Mesendoderm (in vitro differentiated cells): ENCODE measurements around the gene GCGR.

Experiments
- DNase-seq: peaks from one replicate; pipeline ENCODE4 v3.0.0; 2013
- H2AK5ac ChIP-seq: 2 replicates; pipeline ENCODE4 v1.6.1; 2013; ENCODE audit warnings: low read length, inconsistent platforms
- H2BK120ac ChIP-seq: 2 replicates; pipeline ENCODE4 v1.6.1; 2013; ENCODE audit warnings: low read depth, mild to moderate bottlenecking, low read length, moderate library complexity, mixed read lengths
- H2BK15ac ChIP-seq: replicated peaks from 2 replicates; pipeline ENCODE4 v1.6.1; 2013; ENCODE audit warnings: low read depth, mild to moderate bottlenecking, moderate library complexity
- H2BK5ac ChIP-seq: 2 replicates; pipeline ENCODE4 v1.6.1; 2013; ENCODE audit warnings: low read length, inconsistent platforms
- H3K18ac ChIP-seq: 2 replicates; pipeline ENCODE4 v1.6.1; 2013; ENCODE audit warnings: mild to moderate bottlenecking, low read length, mixed read lengths
- H3K23ac ChIP-seq: one replicate; pipeline ENCODE4 v1.6.1; 2013; ENCODE audit warnings: low read length
- H3K27ac ChIP-seq: 2 replicates; pipeline ENCODE4 v1.5.1; 2013; ENCODE audit warnings: low read depth, mild to moderate bottlenecking, inconsistent platforms, low read length, moderate library complexity
- H3K27me3 ChIP-seq: 2 replicates; pipeline ENCODE4 v1.6.1; 2013; ENCODE audit warnings: low read length, control low read depth, mild to moderate bottlenecking, inconsistent platforms; ENCODE audit not compliant: insufficient read depth, poor library complexity
- H3K36me3 ChIP-seq: 2 replicates; pipeline ENCODE4 v1.6.1; 2013; ENCODE audit warnings: low read length, inconsistent platforms; ENCODE audit not compliant: control insufficient read depth, insufficient read depth
- H3K4ac ChIP-seq: one replicate; pipeline ENCODE4 v1.6.1; 2013; ENCODE audit warnings: low read depth, mild to moderate bottlenecking, low read length, moderate library complexity
- H3K4me1 ChIP-seq: 2 replicates; pipeline ENCODE4 v1.6.1; 2013; ENCODE audit warnings: low read depth, low read length, inconsistent platforms; ENCODE audit not compliant: control insufficient read depth
- H3K4me2 ChIP-seq: 2 replicates; pipeline ENCODE4 v1.6.1; 2013; ENCODE audit warnings: low read length
- H3K4me3 ChIP-seq: 2 replicates; pipeline ENCODE4 v1.5.1; 2013; ENCODE audit warnings: mild to moderate bottlenecking, low read length
- H3K56ac ChIP-seq: one replicate; pipeline ENCODE4 v1.6.1; 2013; ENCODE audit warnings: low read length
- H3K79me1 ChIP-seq: 2 replicates; pipeline ENCODE4 v1.6.1; 2013; ENCODE audit warnings: low read length, inconsistent platforms
- H3K79me2 ChIP-seq: 2 replicates; pipeline ENCODE4 v1.6.1; 2013; ENCODE audit warnings: mild to moderate bottlenecking, low read length; ENCODE audit not compliant: control insufficient read depth, insufficient read depth
- H3K9ac ChIP-seq: 2 replicates; pipeline ENCODE4 v1.6.1; 2013; ENCODE audit warnings: low read length, inconsistent platforms
- H4K5ac ChIP-seq: one replicate; pipeline ENCODE4 v1.6.1; 2013; ENCODE audit warnings: low read length
- H4K8ac ChIP-seq: one replicate; pipeline ENCODE4 v1.6.1; 2013; ENCODE audit warnings: low read depth, mild to moderate bottlenecking, control low read depth, low read length, moderate library complexity
- WGBS: extraction: QIAGEN DNeasy Blood & Tissue Kit; methylation state at CpG from one replicate; pipeline ENCODE4 v1.1.7; 2013; ENCODE audit warnings: low lambda C conversion rate, missing lambda C conversion rate; ENCODE audit not compliant: insufficient coverage; ENCODE audit errors: extremely low coverage; 5-methylcytosine and 5-hydroxymethylcytosine counted together

Gene GCGR

DNA sequence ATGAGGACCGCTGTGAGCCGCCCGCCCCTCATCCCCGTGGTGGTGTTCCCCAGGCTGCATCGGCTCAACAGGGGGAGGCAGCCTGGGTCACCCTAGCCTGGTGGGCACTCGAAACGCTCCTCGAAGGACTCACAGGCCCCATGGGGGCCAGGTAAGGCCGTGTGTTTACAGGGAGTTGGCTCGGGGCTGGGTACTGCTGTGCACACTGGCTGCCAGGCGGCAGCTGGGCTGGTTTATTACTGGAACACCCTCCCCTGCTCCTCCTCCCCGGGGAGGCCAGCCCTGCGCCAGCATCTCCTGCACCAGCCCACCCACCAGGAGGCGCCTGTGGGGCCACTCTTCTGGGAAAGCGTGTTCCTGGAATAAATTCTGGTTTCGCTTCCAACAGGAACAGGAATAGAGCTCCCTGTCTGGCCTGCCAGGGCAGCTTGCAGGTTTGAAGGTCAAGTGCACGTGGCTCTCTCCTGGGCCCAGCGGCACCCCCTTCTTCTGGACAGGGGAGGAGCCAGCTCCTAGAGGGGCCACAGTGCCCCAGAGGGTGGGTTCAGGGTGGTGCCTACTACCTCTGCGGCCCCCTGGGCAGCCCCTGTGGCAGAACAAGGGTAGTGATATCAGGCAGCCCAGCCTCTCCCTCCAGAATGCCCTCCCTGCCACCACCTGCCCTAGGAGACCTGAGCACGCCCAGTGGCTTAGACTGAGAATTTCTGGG is 17.8 kb downstream of the GCGR start:
- peaks cover 3% of the 10 kb centered on the region for H3K79me1 ChIP-seq
- H3K56ac ChIP-seq, result no peak overlapping the region
- H3K27me3 ChIP-seq, result no peaks in the 10 kb centered on the region
- no peak overlapping the region for H3K4ac ChIP-seq
- no peak overlapping the region for H3K4me3 ChIP-seq
- no CpG with 5 or more reads among the region's 20 CpGs for WGBS
- H3K4me1 ChIP-seq, result peaks cover 2% of the 10 kb centered on the region
- H2BK120ac ChIP-seq, result no peak overlapping the region
- no peak overlapping the region for H3K27ac ChIP-seq
- H3K18ac ChIP-seq, result no peak overlapping the region
- no peak overlapping the region for H2AK5ac ChIP-seq
- no peak overlapping the region for H4K8ac ChIP-seq
- H2BK15ac ChIP-seq, result no peak overlapping the region
- H3K79me2 ChIP-seq, result no peaks in the 10 kb centered on the region
- no peak overlapping the region for H4K5ac ChIP-seq
- no peaks in the 10 kb centered on the region for H3K36me3 ChIP-seq
- DNase-seq, result peak; percentile 64
- H3K9ac ChIP-seq, result no peak overlapping the region
- no peak overlapping the region for H3K4me2 ChIP-seq
- H2BK5ac ChIP-seq, result no peak overlapping the region
- H3K23ac ChIP-seq, result no peak overlapping the region

DNA sequence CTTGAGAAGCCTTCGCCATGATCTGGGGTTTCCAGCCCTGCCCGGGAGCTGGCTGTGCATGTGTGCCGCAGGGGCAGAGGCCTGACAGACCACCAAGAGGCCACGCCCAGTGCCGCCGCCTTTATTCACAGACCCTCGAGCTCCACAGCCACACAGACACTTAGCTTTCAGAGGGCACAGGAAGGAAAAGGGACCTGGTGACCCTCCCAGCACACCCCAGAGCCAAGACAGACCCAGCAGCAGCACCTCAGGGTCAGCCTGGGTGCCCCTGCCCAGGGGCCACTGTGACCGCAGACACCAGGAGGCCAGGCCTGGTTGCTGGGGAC is 18.3 kb downstream of the GCGR start:
- no peak overlapping the region for H3K23ac ChIP-seq
- no peak overlapping the region for H3K18ac ChIP-seq
- H2BK120ac ChIP-seq, result no peak overlapping the region
- peaks cover 3% of the 10 kb centered on the region for H3K79me1 ChIP-seq
- no peak overlapping the region for H4K8ac ChIP-seq
- WGBS, result no CpG with 5 or more reads among the region's 8 CpGs
- H3K4ac ChIP-seq, result no peak overlapping the region
- peaks cover 2% of the 10 kb centered on the region for H3K4me1 ChIP-seq
- no peak overlapping the region for H3K4me3 ChIP-seq
- no peak overlapping the region for H3K56ac ChIP-seq
- H2BK15ac ChIP-seq, result no peak overlapping the region
- no peak overlapping the region for H4K5ac ChIP-seq
- no peak overlapping the region for H3K27ac ChIP-seq
- H3K9ac ChIP-seq, result no peak overlapping the region
- H3K79me2 ChIP-seq, result no peaks in the 10 kb centered on the region
- H2AK5ac ChIP-seq, result no peak overlapping the region
- no peaks in the 10 kb centered on the region for H3K36me3 ChIP-seq
- no peaks in the 10 kb centered on the region for H3K27me3 ChIP-seq
- no peak overlapping the region for H2BK5ac ChIP-seq
- no peak overlapping the region for H3K4me2 ChIP-seq
- no peak for DNase-seq

GRCh38 chr17:81822996-81823819 is 19.3 kb downstream of the GCGR start:
- WGBS, result no CpG with 5 or more reads among the region's 30 CpGs
- no peak overlapping the region for H2AK5ac ChIP-seq
- peaks cover 3% of the 10 kb centered on the region for H3K79me1 ChIP-seq
- H2BK120ac ChIP-seq, result no peak overlapping the region
- no peak for DNase-seq
- no peak overlapping the region for H3K9ac ChIP-seq
- no peak overlapping the region for H2BK15ac ChIP-seq
- H3K36me3 ChIP-seq, result no peaks in the 10 kb centered on the region
- no peak overlapping the region for H3K18ac ChIP-seq
- no peak overlapping the region for H3K4me3 ChIP-seq
- H4K8ac ChIP-seq, result no peak overlapping the region
- H3K27ac ChIP-seq, result no peak overlapping the region
- H3K56ac ChIP-seq, result no peak overlapping the region
- H3K4me1 ChIP-seq, result peaks cover 2% of the 10 kb centered on the region
- no peak overlapping the region for H4K5ac ChIP-seq
- no peaks in the 10 kb centered on the region for H3K79me2 ChIP-seq
- no peak overlapping the region for H3K4me2 ChIP-seq
- no peak overlapping the region for H2BK5ac ChIP-seq
- no peak overlapping the region for H3K23ac ChIP-seq
- H3K4ac ChIP-seq, result no peak overlapping the region
- H3K27me3 ChIP-seq, result no peaks in the 10 kb centered on the region

GRCh38 chr17:81823820-81824550 is 20.0 kb downstream of the GCGR start:
- H3K4me2 ChIP-seq, result no peak overlapping the region
- H3K79me2 ChIP-seq, result peaks cover 2% of the 10 kb centered on the region
- H3K36me3 ChIP-seq, result no peaks in the 10 kb centered on the region
- no peak overlapping the region for H2BK15ac ChIP-seq
- no peak overlapping the region for H3K56ac ChIP-seq
- no peak overlapping the region for H3K18ac ChIP-seq
- H4K5ac ChIP-seq, result no peak overlapping the region
- no peak overlapping the region for H4K8ac ChIP-seq
- no peak overlapping the region for H3K4ac ChIP-seq
- H2BK120ac ChIP-seq, result no peak overlapping the region
- H3K27ac ChIP-seq, result no peak overlapping the region
- peaks cover 2% of the 10 kb centered on the region for H3K4me1 ChIP-seq
- H3K9ac ChIP-seq, result no peak overlapping the region
- no peak for DNase-seq
- WGBS, result no CpG with 5 or more reads among the region's 33 CpGs
- no peak overlapping the region for H2BK5ac ChIP-seq
- H2AK5ac ChIP-seq, result no peak overlapping the region
- no peak overlapping the region for H3K23ac ChIP-seq
- no peak overlapping the region for H3K4me3 ChIP-seq
- H3K27me3 ChIP-seq, result no peaks in the 10 kb centered on the region
- H3K79me1 ChIP-seq, result peaks cover 9% of the 10 kb centered on the region

GRCh38 chr17:81824595-81824994 is 20.6 kb downstream of the GCGR start:
- no peak overlapping the region for H2BK5ac ChIP-seq
- no peak overlapping the region for H2BK120ac ChIP-seq
- H3K4me1 ChIP-seq, result peaks cover 2% of the 10 kb centered on the region
- H2BK15ac ChIP-seq, result no peak overlapping the region
- no CpG with 5 or more reads among the region's 11 CpGs for WGBS
- H3K23ac ChIP-seq, result no peak overlapping the region
- H3K4ac ChIP-seq, result no peak overlapping the region
- H3K79me1 ChIP-seq, result peaks cover 9% of the 10 kb centered on the region
- H3K79me2 ChIP-seq, result peaks cover 2% of the 10 kb centered on the region
- H3K27me3 ChIP-seq, result no peaks in the 10 kb centered on the region
- no peak overlapping the region for H3K4me2 ChIP-seq
- no peak overlapping the region for H3K18ac ChIP-seq
- H2AK5ac ChIP-seq, result no peak overlapping the region
- no peak overlapping the region for H3K9ac ChIP-seq
- no peak overlapping the region for H3K4me3 ChIP-seq
- no peak overlapping the region for H3K27ac ChIP-seq
- H4K5ac ChIP-seq, result no peak overlapping the region
- no peak overlapping the region for H3K56ac ChIP-seq
- no peak overlapping the region for H4K8ac ChIP-seq
- H3K36me3 ChIP-seq, result no peaks in the 10 kb centered on the region
- DNase-seq, result no peak
